OCI-LY7 (cell line): ENCODE results near the gene CDH23. TPM values are rescaled to one million over a fixed set of nuclear protein-coding genes. Genes with fewer than 3 reads are reported as not detected.

ENCODE experiments used
- BruUV-seq: library from RNA; stranded (reverse); fragments of 400-500 nt; replicated peaks from 2 replicates; lab custom pipeline; 2021; lab: Mats Ljungman, UMichigan
- CTCF ChIA-PET: fragments of 300-600 bp; sonication (Branson Sonifier 250); formaldehyde crosslinking; loops from one replicate; lab custom pipeline; 2022; ENCODE audit warnings: antibody characterized with exemption; ENCODE audit not compliant: unreplicated experiment; lab: Charles Lee
- POLR2A ChIA-PET: fragments of 300-600 bp; sonication (Branson Sonifier 250); formaldehyde crosslinking; loops from one replicate; lab custom pipeline; 2022; ENCODE audit warnings: antibody characterized with exemption; lab: Charles Lee
- DNase-seq: peaks from one replicate; pipeline ENCODE4 v3.0.0-alpha.2; 2015; ENCODE audit warnings: low spot score
- H2AFZ ChIP-seq: fragments of 200-600 bp; sonication (generic), shearing (Covaris generic); 2 replicates; pipeline ENCODE4 v1.6.1; 2014; ENCODE audit warnings: mild to moderate bottlenecking, antibody characterized with exemption, low read length, moderate library complexity
- H3K27ac ChIP-seq: fragments of 200-600 bp; sonication (generic); 2 replicates; pipeline ENCODE4 v1.5.1; 2014; ENCODE audit warnings: mixed run types, low read depth, mild to moderate bottlenecking, moderate library complexity, low read length, inconsistent platforms; ENCODE audit not compliant: poor library complexity, severe bottlenecking
- H3K36me3 ChIP-seq: fragments of 200-600 bp; sonication (generic); 2 replicates; pipeline ENCODE4 v1.6.1; 2014; ENCODE audit warnings: mild to moderate bottlenecking, antibody characterized with exemption, low read length, moderate library complexity, mixed read lengths; ENCODE audit not compliant: insufficient read depth
- H3K4me1 ChIP-seq: fragments of 200-600 bp; sonication (generic); 2 replicates; pipeline ENCODE4 v1.5.1; 2014; ENCODE audit warnings: mild to moderate bottlenecking, low read length; ENCODE audit not compliant: insufficient read depth, poor library complexity, severe bottlenecking
- H3K4me2 ChIP-seq: fragments of 200-600 bp; sonication (generic); 2 replicates; pipeline ENCODE4 v1.6.1; 2014; ENCODE audit warnings: mild to moderate bottlenecking, low read length
- H3K4me3 ChIP-seq: fragments of 200-600 bp; sonication (generic); 2 replicates; pipeline ENCODE4 v1.5.1; 2014; ENCODE audit warnings: mild to moderate bottlenecking, low read depth, low read length; ENCODE audit not compliant: poor library complexity, severe bottlenecking
- H3K79me2 ChIP-seq: fragments of 200-600 bp; sonication (generic); 2 replicates; pipeline ENCODE4 v1.6.1; 2016; ENCODE audit warnings: low read depth, mild to moderate bottlenecking, low read length, moderate library complexity, mixed read lengths; ENCODE audit not compliant: insufficient read depth
- H3K9me2 ChIP-seq: fragments of 200-600 bp; sonication (generic); 2 replicates; pipeline ENCODE4 v1.6.1; 2016; ENCODE audit warnings: mild to moderate bottlenecking, low read length, mixed read lengths; ENCODE audit not compliant: insufficient read depth
- H3K9me3 ChIP-seq: fragments of 200-600 bp; sonication (generic); 2 replicates; pipeline ENCODE4 v1.6.1; 2014; ENCODE audit warnings: mild to moderate bottlenecking, mixed run types, low read length, mixed read lengths
- H4K20me1 ChIP-seq: fragments of 200-600 bp; sonication (generic); 2 replicates; pipeline ENCODE4 v1.6.1; 2014; ENCODE audit warnings: mild to moderate bottlenecking, antibody characterized with exemption, low read length, moderate library complexity, mixed read lengths; ENCODE audit not compliant: insufficient read depth
- EZH2phosphoT487 ChIP-seq: fragments of 200-600 bp; sonication (generic); IDR thresholded peaks from 2 replicates; pipeline ENCODE4 v1.6.1; 2018; ENCODE audit warnings: low read depth, borderline replicate concordance, mild to moderate bottlenecking, mixed run types, antibody characterized with exemption, low read length, moderate library complexity, mixed read lengths
- intact Hi-C: fragments of 100-400 bp; cut with micrococcal nuclease; formaldehyde crosslinking; loops from one replicate; pipeline ENCODE4 v1.10.0; 2022; ENCODE audit not compliant: unreplicated experiment
- total RNA-seq, 2 experiments: library from RNA; depleted of rRNA in 1 of 2; stranded (reverse); fragments of >200 nt in 1 of 2; shearing (Covaris generic) in 1 of 2; gene quantifications; 2 replicates each; pipeline ENCODE4 v1.2.3, GENCODE V29; 2014 to 2022
- TF ChIP-seq, protein P1 (sequence below): fragments of 200-600 bp; sonication (generic); conservative IDR thresholded peaks from 2 replicates; pipeline ENCODE4 v1.5.1; 2014; ENCODE audit warnings: mild to moderate bottlenecking, antibody characterized with exemption, low read length, moderate library complexity, mixed read lengths

CDH23 gene
- total RNA-seq, 2 experiments from 2014 or later, result 0.92 to 9.9 TPM

DNA sequence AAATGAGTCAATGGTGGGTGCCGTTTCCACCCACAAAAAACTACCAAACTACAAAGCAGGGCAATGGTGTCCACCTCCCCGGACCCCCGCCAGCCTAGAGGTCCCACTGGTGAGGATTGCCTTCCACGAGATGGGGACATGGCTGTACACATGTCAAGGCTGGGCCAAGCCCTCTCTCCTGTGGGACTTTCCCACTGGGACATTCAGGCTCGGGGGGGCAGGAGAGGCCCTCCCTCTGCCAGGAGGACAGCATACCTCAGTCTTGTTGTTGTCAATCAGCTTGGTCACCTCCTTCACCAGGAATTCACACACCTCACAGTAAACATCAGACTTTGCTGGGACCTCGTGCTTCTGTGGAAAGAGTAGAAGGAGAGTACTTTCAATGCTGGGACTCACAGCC is 423.3 kb downstream of the CDH23 start:
- intact Hi-C loops, result no loop called here
- Histone ChIP-seq H3K4me3 (no peak overlapping the region), H3K27ac (no peak overlapping the region), H2AFZ (no peak overlapping the region), H3K9me2 (no peaks in the 10 kb centered on the region), H3K79me2 (no peaks in the 10 kb centered on the region), H3K36me3 (peaks cover 97% of the 10 kb centered on the region), H3K9me3 (no peaks in the 10 kb centered on the region), H3K4me1 (no peaks in the 10 kb centered on the region), H4K20me1 (no peaks in the 10 kb centered on the region), H3K4me2 (no peak overlapping the region)
- TF ChIP-seq, protein P1, sequence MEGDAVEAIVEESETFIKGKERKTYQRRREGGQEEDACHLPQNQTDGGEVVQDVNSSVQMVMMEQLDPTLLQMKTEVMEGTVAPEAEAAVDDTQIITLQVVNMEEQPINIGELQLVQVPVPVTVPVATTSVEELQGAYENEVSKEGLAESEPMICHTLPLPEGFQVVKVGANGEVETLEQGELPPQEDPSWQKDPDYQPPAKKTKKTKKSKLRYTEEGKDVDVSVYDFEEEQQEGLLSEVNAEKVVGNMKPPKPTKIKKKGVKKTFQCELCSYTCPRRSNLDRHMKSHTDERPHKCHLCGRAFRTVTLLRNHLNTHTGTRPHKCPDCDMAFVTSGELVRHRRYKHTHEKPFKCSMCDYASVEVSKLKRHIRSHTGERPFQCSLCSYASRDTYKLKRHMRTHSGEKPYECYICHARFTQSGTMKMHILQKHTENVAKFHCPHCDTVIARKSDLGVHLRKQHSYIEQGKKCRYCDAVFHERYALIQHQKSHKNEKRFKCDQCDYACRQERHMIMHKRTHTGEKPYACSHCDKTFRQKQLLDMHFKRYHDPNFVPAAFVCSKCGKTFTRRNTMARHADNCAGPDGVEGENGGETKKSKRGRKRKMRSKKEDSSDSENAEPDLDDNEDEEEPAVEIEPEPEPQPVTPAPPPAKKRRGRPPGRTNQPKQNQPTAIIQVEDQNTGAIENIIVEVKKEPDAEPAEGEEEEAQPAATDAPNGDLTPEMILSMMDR, result no peak
- no peak for TF ChIP-seq EZH2phosphoT487
- CTCF ChIA-PET, result no interaction called here
- no peak for DNase-seq
- POLR2A ChIA-PET, result no interaction called here
- no TSS peak for BruUV-seq

DNA sequence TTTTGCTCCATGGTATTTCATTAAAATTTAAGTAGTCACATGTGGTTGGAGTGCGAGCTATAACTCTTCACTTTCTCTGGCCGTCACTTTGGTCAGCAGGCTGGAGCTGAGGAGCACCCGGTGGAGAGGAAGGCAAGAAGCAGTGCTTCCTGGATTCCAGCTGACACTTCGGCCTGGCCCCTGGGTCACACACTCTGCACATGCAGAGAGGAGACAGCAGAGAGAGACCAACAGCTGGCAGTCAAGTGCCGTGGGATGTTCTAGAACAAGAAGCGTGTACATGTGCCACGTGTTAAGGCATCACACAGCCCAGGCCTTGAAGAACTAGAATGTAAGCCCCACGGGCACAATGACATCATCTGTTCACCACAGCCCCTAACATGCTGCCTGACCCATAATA is 424.2 kb downstream of the CDH23 start:
- CTCF ChIA-PET, result no interaction called here
- Histone ChIP-seq H3K4me3 (no peak overlapping the region), H3K27ac (no peak overlapping the region), H3K4me1 (no peaks in the 10 kb centered on the region), H4K20me1 (no peaks in the 10 kb centered on the region), H3K36me3 (peaks cover 98% of the 10 kb centered on the region), H3K4me2 (no peak overlapping the region), H3K9me2 (no peaks in the 10 kb centered on the region), H3K9me3 (no peaks in the 10 kb centered on the region), H3K79me2 (no peaks in the 10 kb centered on the region), H2AFZ (no peak overlapping the region)
- DNase-seq, result no peak
- BruUV-seq, result no TSS peak
- intact Hi-C loops, result no loop called here
- POLR2A ChIA-PET, result interaction anchor here (0.6 kb wide), 1 partner anchor 427 kb away, joined by 3 read pairs; no protein-coding TSS in a partner anchor
- TF ChIP-seq, protein P1, result no peak
- no peak for TF ChIP-seq EZH2phosphoT487

DNA sequence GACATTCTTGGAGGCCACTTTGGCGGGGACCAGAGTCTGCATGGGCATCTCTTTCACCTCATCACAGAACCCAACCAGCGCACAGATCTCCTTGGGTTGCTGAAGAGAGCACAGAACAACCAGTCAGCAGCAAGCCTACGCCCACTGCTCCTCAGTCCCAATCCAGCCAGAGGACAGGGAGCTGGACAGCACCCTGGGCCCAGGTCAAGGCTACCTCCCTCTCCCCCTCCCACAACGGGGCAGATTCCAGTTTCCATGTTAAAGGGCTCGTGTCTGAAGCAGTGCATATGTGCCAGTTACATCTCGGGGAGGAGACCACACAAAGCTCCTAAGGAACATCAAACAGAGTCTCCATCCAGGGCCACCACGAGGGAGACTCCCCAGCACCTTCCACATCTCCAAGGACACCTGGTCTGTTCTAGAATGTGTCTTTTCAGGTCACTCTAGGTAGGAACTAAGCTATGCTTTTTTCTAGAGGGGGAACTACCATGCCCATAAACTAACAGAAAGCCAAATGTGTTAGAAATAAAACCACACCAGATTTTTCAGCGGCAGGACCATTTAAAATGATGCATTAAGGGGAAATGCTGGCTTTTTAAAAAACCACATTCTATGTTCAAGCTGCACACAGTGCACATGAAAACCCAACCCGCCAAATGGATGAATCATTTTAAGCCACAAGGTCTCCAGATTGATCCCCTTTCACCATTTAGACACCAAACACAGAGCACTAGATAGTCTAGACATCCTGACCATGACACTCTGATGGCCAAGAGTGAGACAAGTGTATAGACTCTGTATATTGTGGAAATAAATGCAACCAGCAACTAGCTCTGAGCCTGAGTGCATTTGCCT is 425.4 kb downstream of the CDH23 start:
- H3K4me3 ChIP-seq, result no peak overlapping the region
- ChIA-PET CTCF (no interaction called here), POLR2A (interaction anchor here (0.7 kb wide), 1 partner anchor 57 kb away, joined by 6 read pairs; no protein-coding TSS in a partner anchor)
- no peaks in the 10 kb centered on the region for H4K20me1 ChIP-seq
- H3K36me3 ChIP-seq, result peaks cover 98% of the 10 kb centered on the region
- H3K9me2 ChIP-seq, result no peaks in the 10 kb centered on the region
- TF ChIP-seq, protein P1, result no peak
- TF ChIP-seq EZH2phosphoT487, result no peak
- H3K79me2 ChIP-seq, result no peaks in the 10 kb centered on the region
- no peak overlapping the region for H2AFZ ChIP-seq
- no peak for DNase-seq
- H3K4me2 ChIP-seq, result no peak overlapping the region
- no peaks in the 10 kb centered on the region for H3K9me3 ChIP-seq
- intact Hi-C loops, result no loop called here
- no peaks in the 10 kb centered on the region for H3K4me1 ChIP-seq
- H3K27ac ChIP-seq, result no peak overlapping the region
- no TSS peak for BruUV-seq
